Omental fat pad (tissue), 4 donors: Measurements from ENCODE around the gene ACACB. TPM values are rescaled to one million over a fixed set of nuclear protein-coding genes. Genes with fewer than 3 reads are reported as not detected.
"Not testable (repeated sequence)": the region's sequence is repeated elsewhere in the genome, so short reads cannot be mapped to it uniquely, and the experiment has no call there.

Source experiments
- ATAC-seq: fragments of 150-250 bp; one replicate; pipeline ENCODE4 v1.9.1; 2016; ENCODE audit warnings: mild to moderate bottlenecking, moderate library complexity; ENCODE audit not compliant: low FRiP score
- DNase-seq: peaks from one replicate; pipeline ENCODE4 v3.0.0-alpha.2; 2019; ENCODE audit warnings: low spot score
- total RNA-seq, 4 donors: library from RNA; depleted of rRNA; stranded (reverse); fragments of >200 nt; gene quantifications; one replicate each; pipeline ENCODE4 v1.1.0, GENCODE V29; 2016
- TF ChIP-seq, protein P1 (sequence below), 3 donors: fragments of 450-650 bp; IDR thresholded peaks; one replicate each; pipeline ENCODE4 v1.5.1; 2016 to 2017; ENCODE audit warnings: antibody characterized with exemption in 3 of 3, mild to moderate bottlenecking in 3 of 3, moderate library complexity in 2 of 3

Gene ACACB
- total RNA-seq, 4 donors from 2014 or later = 727 to 1,594 (median 1,364) TPM

DNA sequence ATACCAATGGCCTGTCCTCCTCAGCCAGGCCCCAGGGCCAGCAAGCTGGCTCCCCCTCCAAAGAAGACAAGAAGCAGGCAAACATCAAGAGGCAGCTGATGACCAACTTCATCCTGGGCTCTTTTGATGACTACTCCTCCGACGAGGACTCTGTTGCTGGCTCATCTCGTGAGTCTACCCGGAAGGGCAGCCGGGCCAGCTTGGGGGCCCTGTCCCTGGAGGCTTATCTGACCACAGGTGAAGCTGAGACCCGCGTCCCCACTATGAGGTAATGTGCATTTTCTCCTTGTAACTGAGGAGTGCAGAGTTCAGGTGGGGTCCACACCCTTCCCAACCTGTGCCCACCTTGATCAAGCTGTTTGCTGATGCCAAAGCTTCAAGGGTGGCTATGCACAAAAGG, 23.4 kb downstream of the ACACB start:
- TF ChIP-seq, protein P1, sequence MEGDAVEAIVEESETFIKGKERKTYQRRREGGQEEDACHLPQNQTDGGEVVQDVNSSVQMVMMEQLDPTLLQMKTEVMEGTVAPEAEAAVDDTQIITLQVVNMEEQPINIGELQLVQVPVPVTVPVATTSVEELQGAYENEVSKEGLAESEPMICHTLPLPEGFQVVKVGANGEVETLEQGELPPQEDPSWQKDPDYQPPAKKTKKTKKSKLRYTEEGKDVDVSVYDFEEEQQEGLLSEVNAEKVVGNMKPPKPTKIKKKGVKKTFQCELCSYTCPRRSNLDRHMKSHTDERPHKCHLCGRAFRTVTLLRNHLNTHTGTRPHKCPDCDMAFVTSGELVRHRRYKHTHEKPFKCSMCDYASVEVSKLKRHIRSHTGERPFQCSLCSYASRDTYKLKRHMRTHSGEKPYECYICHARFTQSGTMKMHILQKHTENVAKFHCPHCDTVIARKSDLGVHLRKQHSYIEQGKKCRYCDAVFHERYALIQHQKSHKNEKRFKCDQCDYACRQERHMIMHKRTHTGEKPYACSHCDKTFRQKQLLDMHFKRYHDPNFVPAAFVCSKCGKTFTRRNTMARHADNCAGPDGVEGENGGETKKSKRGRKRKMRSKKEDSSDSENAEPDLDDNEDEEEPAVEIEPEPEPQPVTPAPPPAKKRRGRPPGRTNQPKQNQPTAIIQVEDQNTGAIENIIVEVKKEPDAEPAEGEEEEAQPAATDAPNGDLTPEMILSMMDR (IDR thresholded peaks at IDR 0.05) = no peak
- ATAC-seq (no peak), DNase-seq (no peak)

DNA sequence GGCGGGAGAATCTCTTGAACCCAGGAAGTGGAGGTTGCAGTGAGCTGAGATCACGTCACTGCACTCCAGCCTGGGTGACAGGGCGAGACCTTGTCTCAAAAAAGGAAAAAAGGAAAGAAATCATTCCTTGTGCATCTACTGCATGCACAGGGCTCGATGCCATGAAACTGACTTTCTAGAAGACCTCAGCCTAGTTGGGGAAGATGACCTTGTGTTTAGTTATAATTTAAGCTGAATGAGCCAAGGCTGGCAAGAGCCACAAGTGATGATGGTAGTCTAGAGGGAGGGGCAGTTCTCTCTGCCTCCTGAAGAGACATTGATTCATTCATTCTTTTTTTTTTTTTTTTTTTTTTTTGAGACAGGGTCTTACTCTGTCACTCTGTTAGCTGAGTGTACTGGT, 24.2 kb downstream of the ACACB start:
- ATAC-seq (no peak), DNase-seq (no peak)
- TF ChIP-seq, protein P1 (IDR thresholded peaks at IDR 0.05) = no peak

DNA sequence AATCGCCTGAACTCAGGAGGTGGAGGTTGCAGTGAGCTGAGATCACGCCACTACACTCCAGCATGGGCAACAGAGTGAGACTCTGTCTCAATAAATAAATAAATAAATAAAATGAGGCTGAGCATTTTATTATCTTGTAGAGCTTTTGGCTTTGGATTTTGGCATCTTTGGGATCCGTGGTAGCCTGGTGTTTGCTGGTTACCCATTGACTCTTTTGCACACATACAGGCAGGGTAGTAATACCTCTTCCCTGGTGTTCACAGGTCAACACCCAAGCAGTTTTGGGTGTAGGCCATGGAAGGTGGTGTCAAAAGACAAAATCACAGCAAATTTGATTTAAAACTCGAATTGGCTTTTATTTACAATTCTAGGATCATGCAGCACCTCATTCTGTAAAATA, 27.8 kb downstream of the ACACB start:
- no peak for DNase-seq
- TF ChIP-seq, protein P1 (IDR thresholded peaks at IDR 0.05) = no peak
- no peak for ATAC-seq

DNA sequence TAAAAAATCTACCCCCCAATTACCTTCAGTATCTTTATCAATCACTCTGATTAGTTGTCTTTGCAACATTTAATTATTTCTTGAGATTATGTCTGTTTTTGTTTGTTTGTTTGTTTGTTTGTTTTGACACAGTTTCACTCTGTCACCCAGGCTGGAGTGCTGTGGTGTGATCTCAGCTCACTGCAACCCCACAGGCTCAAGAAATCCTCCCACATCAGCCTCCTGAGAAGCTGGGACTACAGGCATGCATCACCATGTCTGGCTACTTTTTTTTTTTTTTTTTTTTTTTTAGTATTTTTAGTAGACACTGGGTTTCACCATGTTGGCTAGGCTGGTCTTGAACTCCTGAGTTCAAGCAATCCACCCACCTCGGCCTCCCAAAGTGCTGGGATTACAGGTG, 30.7 kb downstream of the ACACB start:
- ATAC-seq, DNase-seq: not testable (repeated sequence)

DNA sequence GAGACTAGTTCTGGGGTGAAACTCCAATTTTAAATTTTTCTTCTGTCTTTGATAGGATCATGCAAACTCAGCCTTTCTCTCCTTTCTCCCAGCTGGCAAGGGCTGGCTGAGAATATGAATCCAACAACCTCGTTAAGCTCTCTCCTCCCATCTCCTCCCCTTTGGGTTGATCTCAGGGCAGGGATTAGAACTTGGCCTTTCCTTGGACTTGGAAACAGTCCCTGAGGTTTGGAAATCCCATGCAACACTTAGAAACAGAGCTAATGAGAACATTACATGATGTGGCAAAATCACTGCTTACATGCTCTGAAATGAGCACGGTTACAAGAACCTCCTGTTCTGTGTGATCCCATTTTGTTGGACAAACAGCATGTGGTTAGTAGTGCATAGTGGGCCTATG, 31.6 kb downstream of the ACACB start:
- ATAC-seq (peak; percentile 80), DNase-seq (no peak)
- TF ChIP-seq, protein P1 (IDR thresholded peaks at IDR 0.05) = no peak

DNA sequence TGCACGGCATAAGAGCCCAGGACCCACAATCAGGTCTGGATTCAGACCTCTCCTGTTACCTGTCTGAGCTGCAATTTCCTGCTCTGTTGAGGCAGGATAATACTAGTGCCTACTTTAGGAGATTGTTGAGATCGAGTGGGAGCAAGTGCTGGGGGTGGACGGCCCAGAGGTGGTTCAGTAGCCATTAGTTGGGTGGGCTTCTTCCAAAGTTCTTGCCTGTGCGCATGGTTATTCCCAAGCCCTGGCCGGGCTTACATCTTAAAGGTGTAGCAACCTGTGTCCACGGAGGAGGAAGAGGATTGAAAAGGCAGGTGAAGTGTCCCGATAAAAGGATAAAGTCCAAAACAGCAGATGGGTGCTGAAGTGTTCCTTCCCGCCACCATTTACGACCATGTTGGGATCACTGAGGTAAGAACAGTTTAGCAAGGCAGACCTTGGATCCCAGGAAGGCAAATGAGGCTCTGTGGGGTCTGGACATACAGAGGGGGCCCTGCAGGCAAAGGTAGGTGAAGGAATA, 33.8 kb downstream of the ACACB start:
- DNase-seq (no peak), ATAC-seq (no peak)
- TF ChIP-seq, protein P1 (IDR thresholded peaks at IDR 0.05) = no peak

DNA sequence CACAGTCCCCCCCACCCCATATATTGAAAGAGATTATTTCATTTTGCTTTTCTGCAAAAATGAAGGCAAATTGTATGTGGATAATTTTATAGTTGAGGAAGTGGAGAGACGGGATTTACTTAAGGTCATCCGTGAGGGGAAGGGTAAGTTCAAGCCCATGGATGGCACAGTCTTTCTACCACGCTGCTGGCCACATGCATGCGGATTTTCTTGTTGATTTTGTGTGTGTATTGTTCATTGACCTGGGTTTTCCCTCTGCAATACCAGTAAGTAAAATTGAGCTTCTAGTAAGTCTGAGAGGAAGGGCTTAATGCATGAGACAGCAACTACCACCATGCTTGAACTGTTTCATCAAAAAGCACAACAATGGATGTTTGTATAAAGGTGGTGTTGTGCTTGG, 35.1 kb downstream of the ACACB start:
- no peak for ATAC-seq
- TF ChIP-seq, protein P1 (IDR thresholded peaks at IDR 0.05) = no peak
- no peak for DNase-seq
